LNCaP clone FGC (cell line): ENCODE results near the gene LRP8.

Experiments
- DNase-seq: peaks from one replicate; pipeline ENCODE4 v3.0.0-alpha.2; 2011; ENCODE audit warnings: low read depth
- H3K4me3 ChIP-seq: 2 replicates; pipeline ENCODE4 v1.5.1; 2011; ENCODE audit warnings: mild to moderate bottlenecking, low read depth, low read length, control low read depth
- TF ChIP-seq, protein P1 (sequence below): IDR thresholded peaks from 2 replicates; pipeline ENCODE4 v1.5.1; 2012; ENCODE audit warnings: mild to moderate bottlenecking; ENCODE audit not compliant: control insufficient read depth, insufficient read depth; ENCODE audit errors: extremely low read depth

LRP8 gene

DNA sequence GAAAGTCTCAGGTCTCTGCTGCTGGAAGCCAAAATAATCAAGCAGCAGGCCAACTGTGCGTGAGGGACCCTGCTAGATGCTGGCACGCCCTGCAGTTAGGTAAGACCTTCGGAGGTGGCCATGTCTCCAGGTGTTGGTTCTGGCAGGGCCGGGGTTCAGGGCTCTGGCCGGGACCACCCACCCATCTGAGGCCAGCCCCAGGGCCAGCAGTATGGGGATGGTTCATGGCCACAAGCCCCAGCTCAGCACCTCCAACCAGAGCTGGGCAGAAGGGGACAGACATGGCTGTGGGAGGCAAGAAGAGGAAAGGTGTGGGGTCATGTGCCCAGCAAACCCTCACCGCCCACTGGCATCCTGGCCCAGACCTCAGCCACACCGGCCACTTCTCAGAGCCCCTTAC is 23.3 kb downstream of the LRP8 start:
- TF ChIP-seq, protein P1, sequence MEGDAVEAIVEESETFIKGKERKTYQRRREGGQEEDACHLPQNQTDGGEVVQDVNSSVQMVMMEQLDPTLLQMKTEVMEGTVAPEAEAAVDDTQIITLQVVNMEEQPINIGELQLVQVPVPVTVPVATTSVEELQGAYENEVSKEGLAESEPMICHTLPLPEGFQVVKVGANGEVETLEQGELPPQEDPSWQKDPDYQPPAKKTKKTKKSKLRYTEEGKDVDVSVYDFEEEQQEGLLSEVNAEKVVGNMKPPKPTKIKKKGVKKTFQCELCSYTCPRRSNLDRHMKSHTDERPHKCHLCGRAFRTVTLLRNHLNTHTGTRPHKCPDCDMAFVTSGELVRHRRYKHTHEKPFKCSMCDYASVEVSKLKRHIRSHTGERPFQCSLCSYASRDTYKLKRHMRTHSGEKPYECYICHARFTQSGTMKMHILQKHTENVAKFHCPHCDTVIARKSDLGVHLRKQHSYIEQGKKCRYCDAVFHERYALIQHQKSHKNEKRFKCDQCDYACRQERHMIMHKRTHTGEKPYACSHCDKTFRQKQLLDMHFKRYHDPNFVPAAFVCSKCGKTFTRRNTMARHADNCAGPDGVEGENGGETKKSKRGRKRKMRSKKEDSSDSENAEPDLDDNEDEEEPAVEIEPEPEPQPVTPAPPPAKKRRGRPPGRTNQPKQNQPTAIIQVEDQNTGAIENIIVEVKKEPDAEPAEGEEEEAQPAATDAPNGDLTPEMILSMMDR: no peak
- DNase-seq: no peak
- no peak overlapping the region for H3K4me3 ChIP-seq

DNA sequence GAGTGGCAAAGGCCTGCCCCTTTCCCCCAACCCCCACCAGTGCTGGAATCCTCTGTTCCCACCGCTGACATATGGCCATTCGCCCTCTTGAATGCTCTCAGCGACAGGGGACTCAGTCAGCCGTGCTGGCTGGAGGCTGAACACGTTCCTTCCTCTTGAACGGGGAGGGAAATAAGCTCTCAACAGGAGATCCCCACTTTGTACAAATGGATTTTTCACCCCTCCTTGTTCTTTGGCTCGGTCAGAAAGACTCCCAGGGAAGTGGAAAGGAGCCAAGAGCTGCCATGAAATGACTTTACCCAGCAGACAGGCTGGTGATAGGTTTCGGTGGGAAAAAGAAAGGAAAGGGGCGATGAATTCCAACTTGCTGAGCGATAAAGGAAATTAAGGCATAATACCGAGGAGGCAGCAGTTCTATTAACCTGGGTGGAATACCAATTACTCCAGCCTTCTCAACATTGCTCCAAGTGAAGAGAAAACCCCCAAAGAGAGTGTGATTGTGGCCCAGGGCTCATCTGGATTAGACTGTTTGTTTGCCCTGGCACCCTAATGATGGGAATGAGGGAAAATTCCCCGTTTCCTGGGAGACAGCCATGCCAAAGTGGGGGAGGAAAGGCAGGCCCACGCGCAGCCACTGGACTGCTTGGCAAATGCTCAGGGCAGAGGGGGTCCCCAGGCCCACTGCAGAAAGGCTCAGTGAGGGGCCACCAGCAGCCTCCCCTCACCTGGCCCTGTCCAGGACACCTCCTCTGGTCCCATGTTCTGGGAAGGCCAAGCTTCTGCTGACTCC is 23.9 kb downstream of the LRP8 start:
- TF ChIP-seq, protein P1: no peak

DNA sequence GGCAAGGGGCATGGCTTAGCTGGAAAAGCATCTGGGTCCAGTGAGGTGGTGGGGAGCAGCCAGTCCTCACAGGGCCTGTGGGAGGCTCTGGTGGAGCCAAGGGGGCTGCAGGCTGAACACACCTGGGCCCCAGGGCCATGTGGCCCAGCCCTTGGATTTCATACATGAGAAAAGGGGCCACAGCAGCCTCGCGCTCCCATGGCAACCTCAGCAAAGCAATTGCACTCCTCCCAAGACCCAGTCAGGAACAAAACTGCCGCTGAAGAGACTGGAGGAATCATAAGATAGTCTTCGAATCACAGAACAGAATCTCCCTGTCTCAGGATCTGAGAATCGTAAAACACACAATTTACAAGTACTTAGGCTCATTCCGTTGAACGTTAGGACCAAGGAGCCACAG is 24.6 kb downstream of the LRP8 start:
- TF ChIP-seq, protein P1: no peak
- DNase-seq: no peak
- no peak overlapping the region for H3K4me3 ChIP-seq

More for the DNA sequence above, 23.9 kb downstream of the LRP8 start:
- DNase-seq: no peak
- H3K4me3 ChIP-seq: no peak overlapping the region

DNA sequence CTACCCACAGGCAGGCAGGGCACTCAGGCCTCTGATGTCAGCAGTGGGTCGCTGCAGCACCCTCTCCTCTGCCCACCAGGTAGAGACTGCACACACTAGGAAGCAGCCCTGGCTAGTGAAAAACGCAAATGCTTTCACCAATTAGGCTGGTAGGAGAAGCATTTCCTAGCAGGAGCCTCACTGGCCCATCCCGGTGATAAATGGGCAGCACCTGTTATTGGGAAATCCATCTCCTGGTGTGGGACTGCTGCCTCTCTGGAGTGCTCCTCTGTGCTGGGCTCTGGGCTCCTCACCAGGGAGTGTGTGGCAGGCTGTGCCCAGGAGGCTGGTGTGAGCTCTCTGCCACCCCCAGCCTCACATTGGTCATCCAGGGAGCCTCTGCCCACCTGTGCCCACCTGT is 28.6 kb downstream of the LRP8 start:
- H3K4me3 ChIP-seq: no peak overlapping the region
- DNase-seq: no peak
- TF ChIP-seq, protein P1: no peak

DNA sequence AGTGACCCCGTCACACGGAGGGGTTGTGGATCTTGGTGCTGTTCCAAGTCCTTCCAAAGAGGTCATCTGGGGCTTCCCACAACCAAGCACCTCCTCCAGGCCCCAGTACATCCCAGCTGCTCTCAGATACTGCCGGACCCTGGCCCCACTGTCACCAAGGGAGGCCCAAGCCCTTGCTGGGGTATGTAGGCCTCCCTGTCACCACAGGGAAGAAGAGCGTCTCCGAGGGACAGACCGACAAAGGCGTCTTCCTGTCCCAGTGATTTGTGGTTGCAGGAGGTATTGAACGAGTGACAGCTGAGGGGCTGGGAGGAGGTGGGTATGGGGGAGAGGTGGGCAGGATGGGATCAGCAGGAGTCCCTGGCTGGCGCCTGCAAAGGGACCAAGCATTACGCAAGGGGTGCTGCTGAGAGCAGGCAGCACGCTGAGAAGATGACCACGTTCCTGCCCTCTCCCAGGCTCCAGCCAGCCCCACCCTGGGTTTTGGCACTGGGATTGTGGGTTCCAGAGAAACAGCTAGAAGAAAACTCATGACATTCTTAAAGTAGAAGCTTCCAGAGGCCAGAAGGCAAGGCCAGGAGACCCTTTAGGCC is 29.7 kb downstream of the LRP8 start:
- no peak for DNase-seq
- no peak overlapping the region for H3K4me3 ChIP-seq

DNA sequence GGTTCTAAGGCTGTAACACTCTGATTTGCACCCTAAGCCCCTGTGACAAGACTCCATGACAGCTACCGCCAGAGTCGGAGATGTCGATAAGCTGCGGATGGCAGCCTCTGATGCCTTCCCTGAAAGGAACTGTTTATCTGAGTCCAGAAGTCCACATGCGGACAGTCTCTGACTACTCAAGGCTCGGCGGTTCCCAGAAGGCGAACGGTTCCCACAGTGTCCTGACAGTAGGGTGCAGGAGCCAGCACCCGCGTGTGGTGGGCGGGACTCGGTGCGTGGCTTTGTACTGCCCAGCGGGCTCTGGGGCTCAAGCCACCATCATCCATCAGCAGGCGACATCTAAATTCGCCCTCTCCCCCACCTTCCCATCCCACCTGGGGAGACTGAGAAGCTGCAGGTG is 30.7 kb downstream of the LRP8 start:
- H3K4me3 ChIP-seq: no peak overlapping the region
- TF ChIP-seq, protein P1: no peak
- DNase-seq: no peak

More for the DNA sequence above, 29.7 kb downstream of the LRP8 start:
- TF ChIP-seq, protein P1: no peak

DNA sequence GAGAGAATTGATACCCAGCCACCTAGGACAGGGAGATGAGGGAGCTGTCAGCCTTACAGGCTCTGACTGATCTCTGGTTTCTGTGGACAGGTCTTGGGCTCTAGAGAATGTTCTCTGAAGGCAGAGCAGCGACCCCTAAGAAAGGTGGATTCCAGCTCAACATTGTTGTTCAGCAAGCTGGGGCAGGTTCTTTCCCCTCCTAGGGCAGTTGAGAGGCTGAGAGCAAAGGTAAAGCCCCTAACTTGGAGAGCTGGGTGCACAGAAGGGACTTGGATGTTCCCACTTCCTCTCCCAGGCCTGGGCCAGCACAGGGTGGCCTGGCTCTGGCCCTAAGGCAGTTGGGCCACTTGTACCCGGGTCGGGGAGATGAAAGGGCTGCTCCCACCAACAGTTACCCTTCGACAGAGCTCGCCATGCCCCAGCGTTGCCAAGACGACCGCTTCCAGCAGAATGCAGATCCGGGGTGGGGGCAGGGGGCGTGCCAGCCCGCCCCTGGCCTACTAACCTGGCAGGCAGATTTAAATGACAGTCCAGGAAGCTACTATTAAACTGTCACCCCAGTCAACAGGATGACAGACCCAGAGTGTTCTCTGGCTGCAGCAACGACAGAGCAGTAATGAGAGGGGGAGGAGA is 31.6 kb downstream of the LRP8 start:
- no peak overlapping the region for H3K4me3 ChIP-seq
- TF ChIP-seq, protein P1: no peak
- DNase-seq: no peak
